ENCODE results near the gene CACNA2D3. TPM values are rescaled to one million over a fixed set of nuclear protein-coding genes. Genes with fewer than 3 reads are reported as not detected.

Gene CACNA2D3
- total RNA-seq, 1 donor, result 4.3 TPM

GRCh38 chr3:54999159-54999558 lies 876.8 kb downstream of the CACNA2D3 start:
- no peak overlapping the region for H3K4me3 ChIP-seq (ENCODE audit: low read depth, low read length)
- peak; percentile 90 for DNase-seq (ENCODE audit: low read depth)
- peak; percentile 48 for TF ChIP-seq CTCF (IDR thresholded peaks at IDR 0.05; ENCODE audit: insufficient read depth, low read depth, low read length)

GRCh38 chr3:54999811-55000210 lies 877.5 kb downstream of the CACNA2D3 start:
- peak; percentile 80 for DNase-seq (ENCODE audit: low read depth)
- TF ChIP-seq CTCF (IDR thresholded peaks at IDR 0.05; ENCODE audit: insufficient read depth, low read depth, low read length), result no peak
- H3K4me3 ChIP-seq (ENCODE audit: low read depth, low read length), result no peak overlapping the region

GRCh38 chr3:55000546-55000945 lies 878.2 kb downstream of the CACNA2D3 start:
- no peak for TF ChIP-seq CTCF (IDR thresholded peaks at IDR 0.05; ENCODE audit: insufficient read depth, low read depth, low read length)
- peak; percentile 86 for DNase-seq (ENCODE audit: low read depth)
- no peak overlapping the region for H3K4me3 ChIP-seq (ENCODE audit: low read depth, low read length)

- TF ChIP-seq CTCF (IDR thresholded peaks at IDR 0.05; ENCODE audit: insufficient read depth, low read depth, low read length), result no peak
- H3K4me3 ChIP-seq (ENCODE audit: low read depth, low read length), result no peak overlapping the region
- peak; percentile 11 for DNase-seq (ENCODE audit: low read depth)
These were observed 878.6 kb downstream of the CACNA2D3 start for GRCh38 chr3:55000953-55001352.

GRCh38 chr3:55002416-55002930 lies 880.1 kb downstream of the CACNA2D3 start:
- TF ChIP-seq CTCF (IDR thresholded peaks at IDR 0.05; ENCODE audit: insufficient read depth, low read depth, low read length), result no peak
- H3K4me3 ChIP-seq (ENCODE audit: low read depth, low read length), result no peak overlapping the region
- peak; percentile 43 for DNase-seq (ENCODE audit: low read depth)

GRCh38 chr3:55006244-55006676 lies 883.9 kb downstream of the CACNA2D3 start:
- peak; percentile 83 for DNase-seq (ENCODE audit: low read depth)
- TF ChIP-seq CTCF (IDR thresholded peaks at IDR 0.05; ENCODE audit: insufficient read depth, low read depth, low read length), result no peak
- no peak overlapping the region for H3K4me3 ChIP-seq (ENCODE audit: low read depth, low read length)

- H3K4me3 ChIP-seq (ENCODE audit: low read depth, low read length), result no peak overlapping the region
- no peak for TF ChIP-seq CTCF (IDR thresholded peaks at IDR 0.05; ENCODE audit: insufficient read depth, low read depth, low read length)
- DNase-seq (ENCODE audit: low read depth), result no peak
These were observed 885.6 kb downstream of the CACNA2D3 start for GRCh38 chr3:55007971-55008370.
